ENCODE results near the gene PHLDA2.

Gene PHLDA2

GRCh38 chr11:2927851-2928604 is 1.2 kb downstream of the PHLDA2 start:
- peak; percentile 34 for DNase-seq

- no peak for DNase-seq
These were observed 2.0 kb downstream of the PHLDA2 start for GRCh38 chr11:2927121-2927800.

- no peak for DNase-seq
These were observed 2.6 kb downstream of the PHLDA2 start for GRCh38 chr11:2926611-2927051.

GRCh38 chr11:2924821-2925675 is 4.2 kb downstream of the PHLDA2 start:
- DNase-seq: no peak

- DNase-seq: no peak
These were observed 4.8 kb downstream of the PHLDA2 start for GRCh38 chr11:2924381-2924780.

GRCh38 chr11:2923446-2924375 is 5.5 kb downstream of the PHLDA2 start:
- DNase-seq: no peak

- no peak for DNase-seq
These were observed 6.6 kb downstream of the PHLDA2 start for GRCh38 chr11:2922655-2923054.

- DNase-seq: no peak
These were observed 7.3 kb downstream of the PHLDA2 start for GRCh38 chr11:2921742-2922493.

GRCh38 chr11:2921261-2921660 is 8.0 kb downstream of the PHLDA2 start:
- no peak for DNase-seq

GRCh38 chr11:2920343-2920742 is 8.9 kb downstream of the PHLDA2 start:
- DNase-seq: no peak

GRCh38 chr11:2919837-2920236 is 9.4 kb downstream of the PHLDA2 start:
- no peak for DNase-seq

GRCh38 chr11:2919188-2919587 is 10.0 kb downstream of the PHLDA2 start:
- DNase-seq: no peak

GRCh38 chr11:2917842-2918490 is 11.3 kb downstream of the PHLDA2 start:
- no peak for DNase-seq

- DNase-seq: no peak
These were observed 12.2 kb downstream of the PHLDA2 start for GRCh38 chr11:2916892-2917645.

GRCh38 chr11:2916114-2916891 is 12.9 kb downstream of the PHLDA2 start:
- DNase-seq: no peak

GRCh38 chr11:2915473-2915872 is 13.7 kb downstream of the PHLDA2 start:
- no peak for DNase-seq

- no peak for DNase-seq
These were observed 14.6 kb downstream of the PHLDA2 start for GRCh38 chr11:2914455-2915195.

- DNase-seq: no peak
These were observed 15.4 kb downstream of the PHLDA2 start for GRCh38 chr11:2913776-2914175.

GRCh38 chr11:2913019-2913431 is 16.2 kb downstream of the PHLDA2 start:
- DNase-seq: peak; percentile 49
